ENCODE measurements around the gene ZSCAN16.
"Not testable (repeated sequence)": the region's sequence is repeated elsewhere in the genome, so short reads cannot be mapped to it uniquely, and the experiment has no call there.

- TF ChIP-seq YY1 (IDR thresholded peaks at IDR 0.05; ENCODE audit: insufficient read depth, insufficient read length); ZNF274 (IDR thresholded peaks at IDR 0.05; ENCODE audit: low read depth, low read length); SUZ12 (IDR thresholded peaks at IDR 0.05; ENCODE audit: extremely low read depth, insufficient read depth, insufficient read length): not testable (repeated sequence)
Observed at GRCh38 chr6:28102699-28103098, 21.7 kb upstream of the ZSCAN16 start.
